ENCODE data around the gene GSTK1. TPM values are rescaled to one million over a fixed set of nuclear protein-coding genes. Genes with fewer than 3 reads are reported as not detected.
A peak's percentile ranks its signal among the peaks of the same experiment; 100 is the strongest.

The GSTK1 gene
- total and polyA plus RNA-seq, 9 of the 15 experiments (the other 6 are each of a cell fraction or from before 2014, with no cell fraction given) = 155 to 441 (median 233) TPM

DNA sequence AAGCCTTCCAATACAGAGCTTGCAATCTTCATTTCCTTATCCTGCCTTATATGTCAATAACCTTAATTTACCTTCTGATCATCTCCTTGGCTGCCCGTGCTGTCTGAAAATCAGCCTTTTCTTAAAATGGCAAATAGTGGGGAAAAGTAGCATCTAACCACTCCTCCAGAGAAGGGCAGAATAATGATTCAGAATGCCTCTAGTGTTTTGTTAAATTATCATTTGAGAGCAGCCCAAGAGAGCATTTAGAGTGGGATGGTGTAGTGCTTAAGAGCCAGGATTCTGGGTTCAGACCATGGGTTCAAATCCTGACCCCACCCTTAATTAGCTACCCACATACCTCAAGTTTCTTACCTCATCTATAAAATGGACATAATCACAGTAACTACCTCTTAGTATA lies 16.9 kb downstream of the GSTK1 start:
- 57% methylated on average over 1 of the region's 1 CpG for WGBS (ENCODE audit: insufficient coverage, low coverage, missing lambda C conversion rate)
- in situ Hi-C loops (cut with MboI) = no loop called here
- no peak for ATAC-seq

DNA sequence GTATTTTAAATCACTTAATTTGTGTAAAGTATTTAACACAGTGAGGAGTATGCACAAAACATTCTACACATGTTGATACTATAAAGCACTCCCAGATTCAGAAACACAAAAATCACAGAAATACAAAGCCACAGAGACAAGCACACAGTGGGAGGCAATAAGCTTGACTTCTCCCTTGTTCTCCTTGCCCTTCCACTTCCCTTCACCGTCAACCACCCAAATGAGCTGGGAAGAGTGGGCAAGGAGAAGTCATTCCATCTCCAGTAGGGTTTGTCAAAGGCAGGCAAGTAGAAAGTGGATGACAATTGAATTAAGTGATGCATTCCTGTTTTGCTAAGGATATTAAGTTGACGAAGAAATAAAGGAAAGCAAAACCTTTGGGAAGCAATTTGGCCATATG lies 17.3 kb downstream of the GSTK1 start:
- Histone ChIP-seq H3K27ac (ENCODE audit: extremely low read depth, low read depth, low read length) (no peak overlapping the region), H3K9me1 (ENCODE audit: control insufficient read depth, insufficient read depth, low read length) (no peaks in the 10 kb centered on the region), H3K4me2 (ENCODE audit: insufficient read depth, low read length) (no peak overlapping the region), H3K27me3 (ENCODE audit: control insufficient read depth in 2 of 2, insufficient read depth in 2 of 2, low read length in 2 of 2) (no peaks in the 10 kb centered on the region), H4K20me1 (replicated peaks; ENCODE audit: control insufficient read depth, insufficient read depth, low read length) (no peaks in the 10 kb centered on the region), H3K4me1 (replicated peaks in 1 of 2; ENCODE audit: control insufficient read depth in 2 of 2, insufficient read depth in 2 of 2, low read length in 2 of 2) (peaks cover 5 to 14% of the 10 kb centered on the region in 2 experiments; a peak in 3 of 5 replicates), H3K4me3 (no peak overlapping the region), H2AFZ (ENCODE audit: low read depth, low read length) (no peak overlapping the region; the same call in 1 of the 2 replicates), H3K9me3 (replicated peaks; ENCODE audit: control insufficient read depth, insufficient read depth, low read depth, low read length) (no peaks in the 10 kb centered on the region), H3K36me3 (ENCODE audit: control insufficient read depth, insufficient read depth, low read length) (no peaks in the 10 kb centered on the region), H3K79me2 (ENCODE audit: control insufficient read depth, insufficient read depth, low read length) (no peaks in the 10 kb centered on the region), H3K9ac (ENCODE audit: insufficient read depth in 1 of 2, low read depth in 2 of 2, low read length in 2 of 2) (no peak overlapping the region)
- no TSS peak for BruUV-seq (replicated peaks)
- in situ Hi-C loops (cut with MboI) = no loop called here
- ATAC-seq (no peak), DNase-seq (ENCODE audit: extremely low read depth in 1 of 4, low spot score in 3 of 4) (no peak), FAIRE-seq (no peak)
- POLR2A ChIA-PET = interaction anchor here (1.4 to 1.8 kb wide), 5 partner anchors 7 to 18 kb away, joined by 3 to 11 read pairs (median 5); partner anchors contain the start of genes CASP2 and GSTK1
- intact Hi-C loops (cut with micrococcal nuclease) = no loop called here
- CTCF ChIA-PET (ENCODE audit: low intra/inter-chr PET ratio) = no interaction called here
- 58% methylated on average over 2 of the region's 2 CpGs for WGBS (ENCODE audit: insufficient coverage, low coverage, missing lambda C conversion rate)
- no peak for TF ChIP-seq ZNF707 (CRISPR knock-in tag; conservative IDR thresholded peaks at IDR 0.05)
- no peak for TF ChIP-seq THRAP3 (IDR thresholded peaks at IDR 0.05; ENCODE audit: borderline replicate concordance)
- TF ChIP-seq, protein P1, sequence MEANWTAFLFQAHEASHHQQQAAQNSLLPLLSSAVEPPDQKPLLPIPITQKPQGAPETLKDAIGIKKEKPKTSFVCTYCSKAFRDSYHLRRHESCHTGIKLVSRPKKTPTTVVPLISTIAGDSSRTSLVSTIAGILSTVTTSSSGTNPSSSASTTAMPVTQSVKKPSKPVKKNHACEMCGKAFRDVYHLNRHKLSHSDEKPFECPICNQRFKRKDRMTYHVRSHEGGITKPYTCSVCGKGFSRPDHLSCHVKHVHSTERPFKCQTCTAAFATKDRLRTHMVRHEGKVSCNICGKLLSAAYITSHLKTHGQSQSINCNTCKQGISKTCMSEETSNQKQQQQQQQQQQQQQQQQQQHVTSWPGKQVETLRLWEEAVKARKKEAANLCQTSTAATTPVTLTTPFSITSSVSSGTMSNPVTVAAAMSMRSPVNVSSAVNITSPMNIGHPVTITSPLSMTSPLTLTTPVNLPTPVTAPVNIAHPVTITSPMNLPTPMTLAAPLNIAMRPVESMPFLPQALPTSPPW (CRISPR knock-in tag; IDR thresholded peaks at IDR 0.05) = no peak
- peak; percentile 23; the same call in 1 of the 2 replicates for TF ChIP-seq SPI1 (IDR thresholded peaks at IDR 0.05; ENCODE audit: borderline replicate concordance, low read depth, low read length)
- TF ChIP-seq, protein P2, sequence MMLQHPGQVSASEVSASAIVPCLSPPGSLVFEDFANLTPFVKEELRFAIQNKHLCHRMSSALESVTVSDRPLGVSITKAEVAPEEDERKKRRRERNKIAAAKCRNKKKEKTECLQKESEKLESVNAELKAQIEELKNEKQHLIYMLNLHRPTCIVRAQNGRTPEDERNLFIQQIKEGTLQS (IDR thresholded peaks at IDR 0.05) = no peak
- TF ChIP-seq, protein P2 (CRISPR knock-in tag; conservative IDR thresholded peaks at IDR 0.05) = no peak
- no peak for TF ChIP-seq TAF7 (tag; IDR thresholded peaks at IDR 0.05)
- no peak for TF ChIP-seq HNRNPUL1 (IDR thresholded peaks at IDR 0.05; ENCODE audit: low read length)
- TF ChIP-seq ZSCAN29 (IDR thresholded peaks at IDR 0.05) = no peak
- no peak for TF ChIP-seq SMAD4 (CRISPR knock-in tag; conservative IDR thresholded peaks at IDR 0.05)
- TF ChIP-seq BCL6 (CRISPR knock-in tag; IDR thresholded peaks at IDR 0.05) = no peak
- peak; percentile 58; the same call in 1 of the 2 replicates for TF ChIP-seq MCM3 (IDR thresholded peaks at IDR 0.05)
- no peak for TF ChIP-seq NONO (IDR thresholded peaks at IDR 0.05; ENCODE audit: low read depth in 2 of 2, low read length in 1 of 2)

More for the DNA sequence above, 16.9 kb downstream of the GSTK1 start:
- H3K36me3 ChIP-seq (ENCODE audit: control insufficient read depth, insufficient read depth, low read length) = no peaks in the 10 kb centered on the region
- intact Hi-C loops (cut with micrococcal nuclease) = no loop called here
- H3K4me2 ChIP-seq (ENCODE audit: insufficient read depth, low read length) = no peak overlapping the region
- FAIRE-seq = no peak
- ChIA-PET CTCF (ENCODE audit: low intra/inter-chr PET ratio) (no interaction called here), POLR2A (interaction anchor here (0.9 to 1.7 kb wide), 6 partner anchors 8 to 40 kb away, joined by 3 to 11 read pairs (median 5); partner anchors contain the start of genes CASP2 and GSTK1)
- DNase-seq (ENCODE audit: extremely low read depth in 1 of 4, low spot score in 3 of 4) = no peak
- no peak overlapping the region for H3K9ac ChIP-seq (ENCODE audit: insufficient read depth in 1 of 2, low read depth in 2 of 2, low read length in 2 of 2)
- H3K4me1 ChIP-seq (replicated peaks in 1 of 2; ENCODE audit: control insufficient read depth in 2 of 2, insufficient read depth in 2 of 2, low read length in 2 of 2) = peaks cover 5 to 13% of the 10 kb centered on the region in 2 experiments; a peak in 3 of 5 replicates
- no peaks in the 10 kb centered on the region for H3K27me3 ChIP-seq (ENCODE audit: control insufficient read depth in 2 of 2, insufficient read depth in 2 of 2, low read length in 2 of 2)
- H4K20me1 ChIP-seq (replicated peaks; ENCODE audit: control insufficient read depth, insufficient read depth, low read length) = no peaks in the 10 kb centered on the region
- TF ChIP-seq YY1 (IDR thresholded peaks at IDR 0.05; ENCODE audit: borderline replicate concordance in 1 of 3, control insufficient read depth in 1 of 3, extremely low read depth in 1 of 3, insufficient read depth in 3 of 3, insufficient read length in 1 of 3, insufficient replicate concordance in 2 of 3, low read depth in 1 of 3, low read length in 2 of 3) = no peak
- no peak for TF ChIP-seq ARHGAP35 (IDR thresholded peaks at IDR 0.05; ENCODE audit: partially characterized antibody)
- no peak for TF ChIP-seq TAF1 (IDR thresholded peaks at IDR 0.05; ENCODE audit: control insufficient read depth, extremely low read depth, insufficient read depth, low read length, severe bottlenecking)
- no peaks in the 10 kb centered on the region for H3K9me1 ChIP-seq (ENCODE audit: control insufficient read depth, insufficient read depth, low read length)
- no peaks in the 10 kb centered on the region for H3K9me3 ChIP-seq (replicated peaks; ENCODE audit: control insufficient read depth, insufficient read depth, low read depth, low read length)
- H3K4me3 ChIP-seq = no peak overlapping the region
- BruUV-seq (replicated peaks) = no TSS peak
- H3K79me2 ChIP-seq (ENCODE audit: control insufficient read depth, insufficient read depth, low read length) = no peaks in the 10 kb centered on the region
- H2AFZ ChIP-seq (ENCODE audit: low read depth, low read length) = peak overlapping the region; percentile 27
- no peak overlapping the region for H3K27ac ChIP-seq (ENCODE audit: extremely low read depth, low read depth, low read length)

All from K562 (cell line).